Erythroblast (primary cell): ENCODE measurements around the gene WNK1.

ENCODE experiments used
- GATA1 ChIP-seq: IDR thresholded peaks from 2 replicates; pipeline ENCODE4 v1.6.1; 2011; ENCODE audit warnings: low read depth, mild to moderate bottlenecking, control low read depth, low read length, moderate library complexity
- POLR2A ChIP-seq: IDR thresholded peaks from 2 replicates; pipeline ENCODE4 v1.6.1; 2011; ENCODE audit warnings: mild to moderate bottlenecking, low read length

DNA sequence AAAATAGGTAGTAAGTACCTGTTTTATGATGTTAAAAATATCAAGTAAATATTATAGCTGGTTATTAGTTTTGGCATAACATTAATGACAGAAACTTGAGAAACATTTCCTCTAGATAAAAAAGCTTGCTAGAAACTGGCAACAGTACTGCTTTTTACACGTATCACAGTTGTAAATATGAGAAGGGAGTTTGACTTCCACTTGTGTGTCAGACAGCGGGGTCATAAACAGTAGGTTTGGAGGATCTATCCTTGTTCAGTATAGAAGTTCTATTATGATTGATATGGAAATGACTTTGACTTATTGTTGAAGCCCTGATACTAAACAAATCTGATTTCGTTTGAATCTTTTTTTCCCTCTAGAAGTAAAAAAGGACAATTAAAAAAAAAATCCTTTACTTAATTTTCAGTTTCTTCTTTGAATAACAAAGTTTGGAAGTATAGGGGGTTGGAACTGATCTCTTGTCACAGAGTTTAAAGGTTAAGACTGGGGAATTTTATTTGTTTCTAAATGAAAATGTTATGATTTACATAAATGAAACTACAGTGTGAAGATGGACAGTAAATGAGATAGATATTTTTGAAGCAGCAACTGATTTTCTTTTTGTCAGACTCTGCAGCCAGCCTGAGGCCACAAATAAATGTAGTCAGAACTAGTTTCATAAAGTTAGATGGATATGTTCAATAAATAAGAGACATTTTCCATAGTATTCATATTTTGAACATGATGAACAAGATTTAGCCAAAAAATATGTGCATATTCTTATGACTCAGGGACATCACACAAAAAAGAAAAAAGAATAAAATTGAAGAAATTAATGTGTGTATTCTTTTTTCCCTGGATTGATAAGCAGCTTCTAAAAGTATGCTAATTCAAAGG, 50.1 kb downstream of the WNK1 start:
- TF ChIP-seq POLR2A (no peak), GATA1 (no peak)
